Coronary artery (tissue), 2 donors: ENCODE results near the gene SEC22B.
A peak's percentile ranks its signal among the peaks of the same experiment; 100 is the strongest.
"Not testable (repeated sequence)": the region's sequence is repeated elsewhere in the genome, so short reads cannot be mapped to it uniquely, and the experiment has no call there.

Source experiments
- DNase-seq: peaks from one replicate; pipeline ENCODE4 v3.0.0-alpha.2; 2017; ENCODE audit warnings: low spot score
- H3K27ac ChIP-seq, 2 donors: fragments of 200-600 bp; sonication (generic); one replicate each; pipeline ENCODE4 v1.5.1; 2016 to 2019
- H3K4me3 ChIP-seq: fragments of 200-600 bp; sonication (generic); 2 replicates; pipeline ENCODE4 v1.5.1; 2016; ENCODE audit warnings: mild to moderate bottlenecking, moderate library complexity

The SEC22B gene

DNA sequence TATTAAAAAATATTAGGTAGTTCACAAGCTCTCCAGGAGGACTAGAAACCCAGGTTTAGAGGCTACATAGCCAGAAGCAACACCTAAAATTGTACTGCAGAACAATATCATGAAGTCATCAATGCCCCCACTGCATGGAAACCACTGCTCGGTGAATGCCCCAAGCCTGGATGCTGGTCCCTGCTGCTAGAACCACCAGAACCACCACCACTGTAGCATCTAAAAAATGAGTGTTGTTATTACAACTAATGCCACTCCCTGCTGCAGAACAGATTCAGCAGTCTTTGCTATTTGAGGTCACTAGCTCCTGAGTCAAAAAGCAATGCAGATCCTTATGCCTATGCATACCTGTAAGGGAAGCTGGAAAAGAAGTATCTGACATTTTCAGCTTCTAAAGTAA is 48.4 kb downstream of the SEC22B start:
- not testable (repeated sequence) for H3K4me3 ChIP-seq, DNase-seq, H3K27ac ChIP-seq

DNA sequence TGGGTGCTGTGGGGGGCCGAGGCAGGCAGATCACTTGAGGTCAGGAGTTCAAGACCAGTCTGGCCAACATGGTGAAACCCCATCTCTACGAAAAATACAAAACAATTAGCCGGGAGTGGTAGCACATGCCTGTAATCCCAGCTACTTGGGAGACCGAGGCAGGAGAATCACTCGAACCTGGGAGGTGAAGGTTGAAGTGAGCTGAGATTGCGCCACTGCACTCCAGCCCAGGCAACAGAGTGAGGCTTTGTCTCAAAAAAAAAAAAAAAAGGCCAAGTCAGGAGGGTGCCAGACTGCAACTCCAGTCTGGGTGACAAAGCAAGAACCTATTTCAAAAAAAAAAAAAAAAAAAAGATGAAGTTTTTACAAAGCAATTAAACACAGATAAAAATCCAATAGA is 50.1 kb downstream of the SEC22B start:
- H3K27ac ChIP-seq, H3K4me3 ChIP-seq, DNase-seq: not testable (repeated sequence)

DNA sequence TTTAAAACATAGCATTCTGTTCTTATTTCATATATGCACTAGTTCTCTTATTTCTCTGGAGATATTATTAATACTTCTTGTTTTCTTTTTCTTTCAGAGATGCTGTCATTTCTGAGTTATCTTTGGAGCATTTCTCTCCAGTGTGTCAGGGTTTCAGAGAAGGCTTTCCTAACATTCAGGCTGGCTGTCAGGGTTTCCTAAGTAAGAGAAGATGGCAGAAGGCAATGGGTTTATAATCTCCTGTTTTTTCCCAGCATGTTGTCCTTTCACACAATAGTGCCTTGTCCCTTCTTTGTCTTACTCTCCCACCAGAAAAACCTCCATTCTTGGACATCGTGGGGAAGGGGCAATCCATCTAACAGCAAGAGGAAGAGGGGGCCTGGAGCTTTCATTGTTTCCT is 51.7 kb downstream of the SEC22B start:
- DNase-seq, H3K27ac ChIP-seq, H3K4me3 ChIP-seq: not testable (repeated sequence)

DNA sequence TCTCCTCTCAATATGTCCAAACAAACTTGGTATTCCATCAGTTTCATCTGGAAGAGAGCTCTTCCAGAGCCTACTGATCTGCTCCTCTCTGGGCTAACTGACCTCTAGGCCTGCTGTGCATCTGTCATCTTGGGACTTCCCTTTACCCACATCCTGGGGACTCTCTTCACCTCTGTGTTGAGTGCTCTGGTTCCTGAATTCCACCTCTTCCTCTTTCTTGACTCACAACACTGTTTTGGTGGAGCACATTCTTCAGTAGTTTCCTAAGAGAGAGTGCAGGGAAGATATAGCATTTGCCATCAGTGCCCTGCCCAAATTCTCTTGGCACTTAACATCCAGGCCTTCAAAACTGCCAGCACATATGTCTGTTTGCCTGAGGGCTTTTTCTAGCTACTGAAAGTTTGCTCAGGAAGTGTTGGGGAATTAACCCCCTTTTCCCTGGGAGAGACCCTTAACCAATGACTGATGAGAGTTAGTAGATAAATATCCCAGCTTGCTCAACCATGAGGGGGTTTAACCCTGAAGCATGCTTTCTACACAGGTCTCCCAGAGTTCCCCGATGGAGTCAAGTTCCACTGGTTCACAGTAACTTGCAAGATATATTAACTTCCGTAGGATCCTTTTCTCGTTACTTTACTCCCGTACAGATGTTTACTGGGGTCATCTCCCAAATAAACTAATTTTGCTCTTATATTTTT is 52.4 kb downstream of the SEC22B start:
- DNase-seq, H3K27ac ChIP-seq, H3K4me3 ChIP-seq: not testable (repeated sequence)

DNA sequence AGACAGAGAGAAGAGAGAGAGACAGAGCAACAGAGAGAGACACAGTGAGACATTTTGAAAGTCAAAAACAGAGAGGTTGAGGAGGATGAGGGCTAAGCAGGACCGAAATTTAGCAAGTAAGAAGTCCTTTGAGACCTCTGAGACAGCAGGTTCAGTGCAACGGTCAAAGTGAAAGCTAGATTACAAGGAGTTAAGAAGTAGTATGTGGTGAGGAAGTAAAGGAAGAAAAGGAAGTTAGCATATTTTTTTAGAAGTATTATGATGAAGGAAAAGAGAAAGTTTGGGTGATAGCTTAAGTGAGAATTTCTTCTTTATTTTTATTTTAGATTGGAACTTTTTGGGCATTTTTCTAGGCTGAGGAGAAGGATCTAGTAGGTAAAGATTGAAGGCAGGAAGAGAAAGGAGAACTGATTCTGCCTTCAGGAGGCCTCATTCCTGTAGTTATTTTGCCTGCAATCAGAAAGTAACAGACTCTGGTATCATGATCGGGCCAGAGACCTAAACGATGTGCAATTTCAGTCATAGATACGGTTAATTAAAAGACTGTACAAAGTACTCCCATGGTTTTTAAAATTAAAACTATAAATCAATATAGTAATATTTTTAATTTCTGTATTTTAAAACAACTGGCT is 53.9 kb downstream of the SEC22B start:
- DNase-seq, H3K27ac ChIP-seq, H3K4me3 ChIP-seq: not testable (repeated sequence)

DNA sequence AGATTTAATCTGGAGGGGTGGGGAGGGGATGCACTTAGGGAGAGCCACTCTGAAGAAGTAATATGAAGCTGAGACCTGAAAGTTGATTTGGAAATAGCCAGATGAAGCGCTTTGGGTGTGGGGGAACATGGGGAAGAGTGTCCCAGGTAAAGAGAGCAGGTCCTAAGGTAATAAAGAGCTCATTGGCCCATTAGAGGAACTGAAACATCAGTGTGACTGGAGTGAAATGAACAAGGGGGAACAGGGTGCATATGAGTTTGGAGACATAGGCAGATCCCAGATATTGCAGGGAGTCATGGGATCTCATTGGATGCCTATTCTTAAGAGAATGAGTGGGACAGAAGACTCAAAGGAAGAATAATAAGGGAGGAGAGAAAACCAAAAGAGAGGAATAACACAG is 54.5 kb downstream of the SEC22B start:
- H3K27ac ChIP-seq, DNase-seq, H3K4me3 ChIP-seq: not testable (repeated sequence)

DNA sequence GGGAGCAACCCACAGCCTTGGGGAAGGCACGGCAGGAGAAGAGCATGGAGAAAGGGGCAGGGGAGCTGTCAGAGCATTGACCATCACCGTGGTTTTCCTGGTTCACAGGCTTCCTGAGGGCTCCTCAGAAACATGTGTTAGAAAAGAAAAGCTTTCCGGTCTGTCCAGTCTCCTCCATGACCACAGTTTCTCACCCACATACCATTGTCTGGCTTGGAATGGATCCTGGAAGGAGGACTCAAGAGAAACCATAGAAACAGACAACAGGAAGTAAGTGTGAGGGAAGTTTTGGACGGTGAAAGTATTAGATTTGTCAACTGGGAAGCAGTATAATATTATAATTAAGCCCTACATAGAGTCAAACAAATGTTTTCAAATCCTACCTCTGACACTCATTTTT is 55.8 kb downstream of the SEC22B start:
- DNase-seq, H3K4me3 ChIP-seq: not testable (repeated sequence)

DNA sequence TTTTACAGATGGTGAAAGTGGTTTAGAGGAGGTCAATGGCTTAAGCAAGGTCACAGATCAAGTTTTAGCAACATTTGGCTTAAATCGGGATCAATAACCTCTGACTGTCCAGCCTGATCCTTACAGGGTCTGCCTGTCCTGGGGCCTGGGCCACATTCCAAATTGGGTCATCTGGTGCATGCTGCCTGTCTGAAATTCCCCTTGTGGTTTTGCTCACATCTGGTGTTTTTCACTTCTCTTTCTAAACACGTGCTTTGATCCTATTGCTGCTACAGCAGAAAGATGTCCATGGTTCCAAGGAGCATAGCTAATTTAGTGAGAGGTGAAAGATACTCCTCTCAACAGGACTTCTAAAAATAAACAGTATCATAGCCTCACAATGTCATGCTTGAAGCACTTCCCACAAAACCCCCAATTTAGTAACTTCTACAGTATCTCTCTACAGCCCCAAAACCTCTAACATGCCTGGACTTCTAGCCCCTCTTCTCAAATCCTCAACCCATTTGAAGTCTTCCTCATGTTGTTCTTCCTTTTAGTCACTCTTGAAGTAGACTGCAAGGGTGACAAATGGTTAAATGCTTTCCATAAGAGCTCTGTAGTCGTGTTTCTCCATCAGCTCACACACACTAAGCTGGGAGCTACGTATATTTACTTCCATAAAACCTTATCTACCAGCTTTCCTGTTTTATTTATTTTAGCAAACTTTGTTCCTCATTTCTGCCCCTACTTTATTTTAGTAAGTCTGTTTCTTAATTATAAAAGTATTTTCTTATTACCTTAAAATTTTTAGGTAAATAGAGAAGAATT is 58.7 kb downstream of the SEC22B start:
- peak overlapping the region in 1 of 2 donors; percentile 13 for H3K27ac ChIP-seq
- not testable (repeated sequence) for DNase-seq

More for the DNA sequence above, 55.8 kb downstream of the SEC22B start:
- not testable (repeated sequence) for H3K27ac ChIP-seq

DNA sequence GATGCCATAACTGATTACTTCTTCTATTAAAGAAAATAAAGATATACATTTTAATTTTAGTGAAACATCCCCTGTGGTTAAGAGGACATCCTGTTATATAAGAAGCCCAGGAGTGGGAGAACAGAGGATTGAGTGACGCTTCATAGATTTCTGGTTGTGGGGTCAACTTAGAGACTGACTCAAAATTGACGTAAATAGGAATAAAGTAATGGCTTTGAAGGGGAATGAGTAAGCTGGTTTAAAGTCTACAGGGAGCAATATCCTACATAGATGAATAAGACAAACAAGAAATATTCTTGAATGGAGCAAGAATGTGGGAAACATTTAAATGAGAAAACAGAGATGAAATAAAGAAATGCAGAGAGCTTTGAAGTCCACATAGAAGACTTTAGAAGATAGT is 60.2 kb downstream of the SEC22B start:
- H3K27ac ChIP-seq, H3K4me3 ChIP-seq, DNase-seq: not testable (repeated sequence)

More for the DNA sequence above, 58.7 kb downstream of the SEC22B start:
- not testable (repeated sequence) for H3K4me3 ChIP-seq

DNA sequence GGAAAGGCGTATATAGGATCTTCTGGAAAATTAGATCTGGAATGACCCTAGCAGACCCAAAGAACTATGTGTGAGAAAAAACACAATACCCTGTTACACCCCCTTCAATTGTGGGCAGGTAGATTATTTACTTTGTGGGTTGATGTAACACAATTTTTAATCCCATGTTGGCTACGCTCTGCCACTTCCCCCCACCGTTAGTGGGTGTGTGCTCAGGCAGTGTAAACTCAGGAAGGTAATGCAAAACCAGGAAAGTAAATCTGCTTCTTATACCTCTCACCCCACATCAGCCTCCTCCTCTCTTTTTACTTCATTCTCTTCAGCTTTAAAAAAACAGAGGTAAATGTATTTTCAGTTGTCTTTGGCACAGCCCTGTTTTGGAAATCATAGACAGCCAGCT is 63.2 kb downstream of the SEC22B start:
- not testable (repeated sequence) for H3K4me3 ChIP-seq, H3K27ac ChIP-seq, DNase-seq

DNA sequence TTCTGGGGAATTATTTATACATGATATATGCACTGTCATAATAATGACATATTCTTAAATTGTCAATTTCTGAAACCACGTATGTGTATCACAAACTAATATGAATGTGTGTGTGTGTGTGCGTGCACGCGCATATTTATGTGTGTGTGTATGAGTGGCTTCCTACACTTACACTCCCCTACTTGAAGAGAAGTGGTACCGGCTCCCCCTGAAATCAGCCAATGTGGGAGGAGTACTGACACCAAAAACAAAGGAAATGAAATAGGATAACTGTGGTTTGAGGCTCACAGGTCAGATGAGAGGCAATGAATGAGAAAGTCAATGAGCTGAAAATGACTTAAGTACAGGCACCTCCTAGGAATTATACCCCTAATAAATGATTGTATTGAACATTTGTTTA is 64.1 kb downstream of the SEC22B start:
- not testable (repeated sequence) for H3K4me3 ChIP-seq, DNase-seq, H3K27ac ChIP-seq

DNA sequence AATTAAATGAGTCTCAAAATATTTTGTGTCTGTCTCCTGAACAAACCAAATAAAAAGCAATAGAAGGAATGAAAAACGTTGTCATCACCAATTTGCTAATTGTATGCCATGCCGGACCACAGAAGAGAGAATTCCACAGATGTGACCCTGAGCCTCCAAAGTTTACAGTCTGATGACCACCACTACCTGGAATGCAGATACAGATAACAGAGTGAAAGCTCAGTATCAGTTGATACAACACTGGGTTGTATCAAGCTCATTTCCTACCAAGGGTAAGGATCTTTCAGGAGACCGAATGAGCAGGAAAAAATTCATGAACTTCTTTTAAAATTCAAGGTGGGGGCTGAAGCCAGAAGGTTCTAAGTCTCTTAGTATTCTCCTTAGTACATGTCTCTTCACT is 64.5 kb downstream of the SEC22B start:
- not testable (repeated sequence) for DNase-seq, H3K27ac ChIP-seq, H3K4me3 ChIP-seq

DNA sequence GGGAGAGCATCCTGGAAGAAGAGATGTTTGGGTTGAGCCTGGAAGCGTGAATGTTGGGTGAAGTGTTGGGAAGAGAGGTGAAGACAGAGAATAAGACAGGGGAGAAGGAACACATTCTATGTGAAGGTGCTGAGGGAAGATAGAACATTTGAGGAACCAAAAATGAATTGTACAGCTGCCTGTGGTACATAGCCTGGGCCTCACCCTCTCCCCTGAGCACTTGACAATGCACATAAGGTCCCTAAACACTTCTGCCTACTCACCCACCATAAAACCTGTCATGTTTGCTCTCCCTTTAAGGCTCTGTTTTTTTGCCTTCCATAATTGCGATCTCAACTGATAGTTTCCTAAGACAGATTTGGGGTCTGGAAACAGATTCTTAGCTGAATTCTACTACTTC is 65.3 kb downstream of the SEC22B start:
- not testable (repeated sequence) for H3K4me3 ChIP-seq, DNase-seq, H3K27ac ChIP-seq

DNA sequence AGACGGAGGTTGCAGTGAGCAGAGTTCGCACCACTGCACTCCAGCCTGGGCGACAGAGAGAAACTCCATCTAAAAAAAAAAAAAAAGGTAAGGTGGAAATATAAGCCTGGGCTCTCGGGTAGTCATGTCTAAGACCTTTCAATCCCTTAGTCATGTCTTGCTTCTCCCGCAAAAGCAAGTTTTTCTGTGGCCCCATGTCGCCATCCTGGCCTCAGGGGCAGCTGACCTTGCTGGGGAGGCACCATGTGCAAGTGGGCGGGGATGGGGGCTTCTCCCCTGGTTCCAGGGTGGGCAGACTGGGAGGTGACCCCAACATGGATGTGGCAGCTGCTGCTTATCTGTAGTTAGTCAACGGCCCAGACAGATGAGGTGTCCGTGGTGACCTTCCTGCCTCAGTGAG is 66.7 kb downstream of the SEC22B start:
- H3K27ac ChIP-seq, DNase-seq, H3K4me3 ChIP-seq: not testable (repeated sequence)

DNA sequence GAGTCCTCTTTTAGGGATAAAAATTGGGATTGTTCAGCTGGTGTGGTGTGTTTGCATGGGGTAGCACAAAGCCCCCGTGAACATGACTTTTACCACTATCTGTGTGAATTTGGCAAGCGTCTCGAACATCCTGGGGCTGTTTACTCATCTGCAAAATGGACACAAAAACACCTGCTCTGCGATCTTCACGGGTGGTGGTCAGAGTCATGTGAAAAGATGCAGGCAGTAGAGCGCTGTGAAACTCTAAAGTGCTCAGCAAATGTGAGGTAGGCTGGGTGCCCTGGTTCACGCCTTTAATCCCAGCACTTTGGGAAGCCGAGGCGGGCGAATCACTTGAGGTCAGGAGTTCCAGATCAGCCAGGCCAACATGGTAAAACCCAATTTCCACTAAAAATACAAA is 67.1 kb downstream of the SEC22B start:
- DNase-seq, H3K4me3 ChIP-seq, H3K27ac ChIP-seq: not testable (repeated sequence)

DNA sequence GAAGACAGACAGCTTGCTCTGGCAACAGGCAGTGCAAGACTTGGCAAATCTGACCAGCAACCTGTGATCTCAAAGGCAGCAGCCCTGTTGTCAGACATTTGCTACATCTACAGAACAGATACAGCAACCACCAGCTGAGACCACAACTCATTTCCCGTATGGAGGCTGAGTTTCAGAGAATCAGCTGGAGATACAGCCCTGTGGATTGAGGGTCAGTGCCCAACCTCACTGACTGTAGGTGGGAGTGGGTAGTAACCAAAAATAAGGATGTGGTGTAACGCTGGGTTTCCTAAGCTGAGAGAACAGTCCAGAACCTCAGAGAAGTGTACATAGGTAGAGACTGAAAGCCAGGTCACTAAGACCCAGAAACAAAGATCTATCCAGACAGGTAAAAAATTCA is 71.0 kb downstream of the SEC22B start:
- not testable (repeated sequence) for H3K4me3 ChIP-seq, H3K27ac ChIP-seq, DNase-seq

DNA sequence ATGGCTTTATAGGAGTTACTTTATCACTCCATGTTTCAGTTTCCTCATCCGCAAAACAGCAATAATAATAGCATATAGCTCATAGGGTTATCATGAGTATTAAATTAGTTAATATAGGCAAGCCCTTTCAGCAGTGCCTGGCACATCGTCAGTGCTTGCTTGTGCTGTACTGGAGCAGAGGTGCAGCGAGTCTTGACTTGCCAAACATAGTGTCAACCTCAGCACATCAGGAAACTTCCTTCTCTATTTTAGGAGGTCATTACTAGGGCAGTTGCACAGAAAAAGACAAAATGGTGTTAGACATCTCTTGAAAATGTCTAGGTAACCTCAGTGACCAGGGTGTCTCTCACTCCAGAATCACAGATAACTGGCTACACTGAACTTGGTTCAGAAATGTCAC is 72.6 kb downstream of the SEC22B start:
- DNase-seq, H3K27ac ChIP-seq, H3K4me3 ChIP-seq: not testable (repeated sequence)

DNA sequence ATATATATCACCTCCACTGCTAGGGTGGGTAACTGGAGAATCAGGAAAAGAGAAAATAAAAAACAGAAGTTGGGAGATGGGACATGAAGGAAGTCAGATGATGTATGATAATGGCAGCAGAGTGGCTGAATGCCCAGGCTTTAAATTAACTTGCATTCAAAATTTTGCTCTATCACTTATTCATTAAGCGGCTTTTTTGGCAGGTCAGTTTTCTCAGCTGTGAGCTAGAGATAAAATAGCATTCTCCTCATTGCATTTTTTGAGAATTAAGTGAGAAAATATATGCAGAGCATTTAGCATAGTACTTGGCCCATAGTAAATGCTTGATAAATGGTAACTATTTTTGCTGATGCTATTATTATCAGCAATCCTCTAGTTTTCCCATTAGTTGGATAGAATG is 74.7 kb downstream of the SEC22B start:
- H3K27ac ChIP-seq, H3K4me3 ChIP-seq, DNase-seq: not testable (repeated sequence)
